ENCODE results near the gene SMG6. TPM values are rescaled to one million over a fixed set of nuclear protein-coding genes. Genes with fewer than 3 reads are reported as not detected.

The SMG6 gene
- total and polyA plus RNA-seq, 2 of the 4 experiments (the other 2 are of a cell fraction) = 16.3 to 30.3 TPM

DNA sequence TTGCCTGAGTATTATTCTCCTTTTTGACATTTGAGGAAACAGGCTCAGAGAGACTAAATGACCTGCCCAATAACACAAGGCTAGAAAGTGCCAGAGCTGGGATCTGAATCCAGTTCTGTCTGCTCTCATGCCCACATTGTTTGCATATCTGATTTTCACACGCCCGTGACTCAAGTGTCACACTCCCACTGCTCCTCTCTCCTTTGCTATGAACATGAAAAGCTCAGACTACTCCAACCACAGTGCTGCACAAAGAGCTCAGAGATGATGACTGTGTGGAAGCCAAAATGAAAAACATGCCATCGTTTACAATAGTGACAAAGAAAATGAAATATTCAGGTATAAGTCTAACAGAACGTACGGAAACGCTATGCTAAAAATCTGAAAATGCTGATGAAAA, 107.9 kb downstream of the SMG6 start:
- Histone ChIP-seq H2BK15ac (ENCODE audit: low read depth, low read length) (no peak overlapping the region), H3K36me3 (ENCODE audit: control insufficient read depth, insufficient read depth, low read length) (peaks cover 7% of the 10 kb centered on the region; the same call in 1 of the 2 replicates), H3K4me2 (ENCODE audit: low read depth, low read length) (no peak overlapping the region), H3K9me3 (ENCODE audit: control insufficient read depth, insufficient read depth, low read length) (no peaks in the 10 kb centered on the region), H2BK20ac (ENCODE audit: low read depth, low read length) (no peak overlapping the region), H3K27ac (ENCODE audit: insufficient read depth, low read length) (no peak overlapping the region), H3K9me1 (ENCODE audit: insufficient read depth, low read length) (peaks cover 15% of the 10 kb centered on the region), H4K5ac (ENCODE audit: low read depth, low read length) (no peak overlapping the region), H4K91ac (ENCODE audit: insufficient read depth, low read depth, low read length) (no peak overlapping the region), H3K14ac (replicated peaks; ENCODE audit: low read depth, low read length) (peak overlapping the region; percentile 66), H3K79me1 (ENCODE audit: low read depth in 1 of 2, low read length in 2 of 2) (peaks cover 39 to 78% of the 10 kb centered on the region in 2 experiments), H3K56ac (ENCODE audit: extremely low read depth, insufficient read depth, low read length) (no peak overlapping the region), H2BK120ac (ENCODE audit: low read depth, low read length) (no peak overlapping the region), H4K20me1 (ENCODE audit: insufficient read depth, low read length) (no peaks in the 10 kb centered on the region), H3K4me3 (ENCODE audit: insufficient read depth, low read depth, low read length) (no peak overlapping the region), H3K18ac (ENCODE audit: low read depth, low read length) (no peak overlapping the region), H3K27me3 (ENCODE audit: control insufficient read depth, insufficient read depth, low read length) (no peaks in the 10 kb centered on the region), H2AK5ac (ENCODE audit: low read depth, low read length) (no peak overlapping the region), H4K8ac (ENCODE audit: low read depth in 2 of 2, low read length in 2 of 2) (no peak overlapping the region), H3K4me1 (ENCODE audit: control insufficient read depth, insufficient read depth, low read length) (peaks cover 17% of the 10 kb centered on the region), H3K23ac (ENCODE audit: low read depth, low read length) (no peak overlapping the region), H2AFZ (replicated peaks; ENCODE audit: low read length, poor library complexity) (no peak overlapping the region), H2AK9ac (replicated peaks; ENCODE audit: low read depth, low read length, poor library complexity) (no peak overlapping the region), H3K9ac (ENCODE audit: low read depth, low read length) (no peak overlapping the region), H2BK5ac (ENCODE audit: low read depth, low read length, poor library complexity, severe bottlenecking) (no peak overlapping the region), H3K4ac (ENCODE audit: low read depth, low read length) (peak overlapping the region; percentile 33; the same call in 1 of the 2 replicates)
- ChIA-PET POLR2A (ENCODE audit: unreplicated experiment) (no interaction called here), CTCF (interaction anchor here (0.6 kb wide), 1 partner anchor 42 kb away, joined by 4 read pairs; no protein-coding TSS in a partner anchor)
- intact Hi-C loops (cut with micrococcal nuclease) = no loop called here
- in situ Hi-C loops (cut with MboI; ENCODE audit: low sequenced_read_pairs) = no loop called here
- no peak for DNase-seq
- WGBS, 2 experiments (ENCODE audit: extremely low coverage in 2 of 2, insufficient read length in 1 of 2) = no CpG with 5 or more reads among the region's 6 CpGs
- no TSS peak for BruUV-seq (replicated peaks)
- no peak for TF ChIP-seq FOS (IDR thresholded peaks at IDR 0.05; ENCODE audit: low read depth, low read length)
- TF ChIP-seq NFE2L2 (IDR thresholded peaks at IDR 0.05; ENCODE audit: low read depth, low read length) = no peak
- no peak for TF ChIP-seq MAFK (IDR thresholded peaks at IDR 0.05; ENCODE audit: low read depth, low read length)
- ATAC-seq (ENCODE audit: low read depth) = no peak
- dilution Hi-C loops (cut with HindIII; ENCODE audit: low sequenced_read_pairs, unreplicated experiment) = no loop called here
